ENCODE data around the gene OSBPL5. TPM values are rescaled to one million over a fixed set of nuclear protein-coding genes. Genes with fewer than 3 reads are reported as not detected.
"Not testable (repeated sequence)": the region's sequence is repeated elsewhere in the genome, so short reads cannot be mapped to it uniquely, and the experiment has no call there.

OSBPL5 gene
- total and polyA plus RNA-seq, 5 experiments from 2014 or later, result 4.4 to 18.3 (median 5.5) TPM

- Mint-ChIP-seq H3K27ac (peak overlapping the region in 1 of 10 donors; percentile 40), H3K9me3 (no peaks in the 10 kb centered on the region), H3K27me3 (peaks cover 0 to 4% (median 2%) of the 10 kb centered on the region in 5 donors), H3K4me1 (no peaks in the 10 kb centered on the region), H3K36me3 (no peaks in the 10 kb centered on the region), H3K4me3 (no peak overlapping the region)
- DNase-seq (no peak), ATAC-seq (no peak)
- POLR2A ChIA-PET, result no interaction called here
Observed at GRCh38 chr11:3074912-3075589, 90.1 kb downstream of the OSBPL5 start.

GRCh38 chr11:3073029-3073435 lies 92.1 kb downstream of the OSBPL5 start:
- POLR2A ChIA-PET, result no interaction called here
- Mint-ChIP-seq H3K9me3 (no peaks in the 10 kb centered on the region), H3K36me3 (no peaks in the 10 kb centered on the region), H3K27me3 (peaks cover 0 to 7% (median 0%) of the 10 kb centered on the region in 5 donors), H3K4me1 (no peaks in the 10 kb centered on the region), H3K4me3 (no peak overlapping the region), H3K27ac (no peak overlapping the region)
- DNase-seq (no peak), ATAC-seq (no peak)

- POLR2A ChIA-PET, result no interaction called here
Observed at GRCh38 chr11:3069425-3069824, 95.7 kb downstream of the OSBPL5 start.

GRCh38 chr11:3066308-3066707 lies 98.8 kb downstream of the OSBPL5 start:
- H3K27ac Mint-ChIP-seq, H3K4me1 Mint-ChIP-seq, ATAC-seq, H3K9me3 Mint-ChIP-seq, H3K4me3 Mint-ChIP-seq, POLR2A ChIA-PET, DNase-seq, H3K36me3 Mint-ChIP-seq: not testable (repeated sequence)
- peaks cover 0 to 12% (median 0%) of the 10 kb centered on the region in 5 donors for H3K27me3 Mint-ChIP-seq

More at GRCh38 chr11:3069425-3069824, 95.7 kb downstream of the OSBPL5 start:
- Mint-ChIP-seq H3K27ac (no peak overlapping the region), H3K4me1 (no peaks in the 10 kb centered on the region), H3K4me3 (no peak overlapping the region), H3K9me3 (no peaks in the 10 kb centered on the region), H3K36me3 (no peaks in the 10 kb centered on the region), H3K27me3 (peaks cover 0 to 10% (median 0%) of the 10 kb centered on the region in 5 donors)
- no peak for DNase-seq
- ATAC-seq, result no peak

DNA sequence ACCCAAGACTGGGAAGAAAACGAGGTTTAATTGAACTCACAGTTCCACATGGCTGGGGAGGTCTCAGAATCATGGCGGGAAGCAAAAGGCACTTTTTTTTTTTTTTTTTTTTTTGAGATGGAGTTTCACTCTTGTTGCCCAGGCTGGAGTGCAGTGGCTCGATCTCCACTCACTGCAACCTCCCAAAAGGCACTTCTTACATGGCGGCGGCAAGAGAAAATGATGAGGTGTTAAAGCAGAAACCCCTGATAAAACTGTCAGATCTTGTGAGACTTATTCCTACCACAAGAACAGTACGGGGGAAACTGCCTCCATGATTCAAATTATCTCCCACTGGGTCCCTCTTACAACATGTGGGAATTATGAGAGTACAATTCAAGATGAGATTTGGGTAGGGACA lies 100.4 kb downstream of the OSBPL5 start:
- H3K27ac Mint-ChIP-seq, result peak overlapping the region in 1 of 10 donors; percentile 36
- DNase-seq, H3K4me1 Mint-ChIP-seq, ATAC-seq, H3K36me3 Mint-ChIP-seq, H3K4me3 Mint-ChIP-seq, H3K9me3 Mint-ChIP-seq: not testable (repeated sequence)
- peaks cover 0 to 12% (median 0%) of the 10 kb centered on the region in 5 donors for H3K27me3 Mint-ChIP-seq
- POLR2A ChIA-PET, result interaction anchor here (1.0 kb wide), 1 partner anchor 8 kb away, joined by 3 read pairs; no protein-coding TSS in a partner anchor

GRCh38 chr11:3063876-3064275 lies 101.2 kb downstream of the OSBPL5 start:
- H3K36me3 Mint-ChIP-seq, POLR2A ChIA-PET, DNase-seq, H3K4me3 Mint-ChIP-seq, H3K9me3 Mint-ChIP-seq, ATAC-seq, H3K4me1 Mint-ChIP-seq: not testable (repeated sequence)
- peak overlapping the region in 1 of 10 donors; percentile 48 for H3K27ac Mint-ChIP-seq
- H3K27me3 Mint-ChIP-seq, result peaks cover 0 to 12% (median 0%) of the 10 kb centered on the region in 5 donors

GRCh38 chr11:3063432-3063831 lies 101.7 kb downstream of the OSBPL5 start:
- H3K4me3 Mint-ChIP-seq, result not testable (repeated sequence)

GRCh38 chr11:3060436-3061025 lies 104.6 kb downstream of the OSBPL5 start:
- no peak overlapping the region for H3K27ac Mint-ChIP-seq
- H3K4me3 Mint-ChIP-seq, result no peak overlapping the region
- H3K36me3 Mint-ChIP-seq, result no peaks in the 10 kb centered on the region
- no peak for DNase-seq
- H3K9me3 Mint-ChIP-seq, result no peaks in the 10 kb centered on the region
- POLR2A ChIA-PET, result no interaction called here
- peaks cover 9 to 18% (median 15%) of the 10 kb centered on the region in 4 donors for H3K4me1 Mint-ChIP-seq
- no peak for ATAC-seq
- peaks cover 0 to 8% (median 0%) of the 10 kb centered on the region in 5 donors for H3K27me3 Mint-ChIP-seq

More at GRCh38 chr11:3063432-3063831, 101.7 kb downstream of the OSBPL5 start:
- not testable (repeated sequence) for H3K4me1 Mint-ChIP-seq, H3K9me3 Mint-ChIP-seq, DNase-seq, H3K27ac Mint-ChIP-seq, ATAC-seq, H3K36me3 Mint-ChIP-seq
- POLR2A ChIA-PET, result interaction anchor here (1.4 kb wide), 1 partner anchor 12 kb away, joined by 3 read pairs; no protein-coding TSS in a partner anchor
- peaks cover 0 to 12% (median 0%) of the 10 kb centered on the region in 5 donors for H3K27me3 Mint-ChIP-seq

GRCh38 chr11:3058753-3059664 lies 106.1 kb downstream of the OSBPL5 start:
- no peaks in the 10 kb centered on the region for H3K9me3 Mint-ChIP-seq
- peaks cover 17 to 30% (median 24%) of the 10 kb centered on the region in 4 donors for H3K4me1 Mint-ChIP-seq
- DNase-seq, result no peak
- H3K27me3 Mint-ChIP-seq, result no peaks in the 10 kb centered on the region
- ATAC-seq, result no peak
- peaks cover 0 to 5% (median 3%) of the 10 kb centered on the region in 3 donors for H3K36me3 Mint-ChIP-seq
- no peak overlapping the region for H3K27ac Mint-ChIP-seq
- peak overlapping the region in 9 of 10 donors; percentile 11 to 67 (median 60) for H3K4me3 Mint-ChIP-seq
- POLR2A ChIA-PET, result interaction anchor here (1.0 kb wide), 1 partner anchor 29 kb away, joined by 3 read pairs; no protein-coding TSS in a partner anchor

GRCh38 chr11:3057069-3057963 lies 107.8 kb downstream of the OSBPL5 start, which contains the start of gene CARS1:
Gene CARS1, minus strand, starts transcription at chr11:3057423. Its CDS starts 56 bp downstream, at chr11:3057367.
- H3K27ac Mint-ChIP-seq, result peak within 1 kb of the TSS; percentile 77 to 93 (median 89)
- POLR2A ChIA-PET, result interaction anchor here (0.7 to 2.0 kb wide), 5 partner anchors 51 to 1301 kb away, joined by 3 to 7 read pairs (median 3); partner anchors contain the start of gene NAP1L4
- no peaks in the 10 kb centered on the region for H3K27me3 Mint-ChIP-seq
- peaks cover 0 to 14% (median 5%) of the 10 kb centered on the region in 3 donors for H3K36me3 Mint-ChIP-seq
- ATAC-seq, result peak; percentile 93 to 99
- H3K9me3 Mint-ChIP-seq, result no peaks in the 10 kb centered on the region
- peak; percentile 84 to 94 (median 89) for DNase-seq
- peaks cover 19 to 38% (median 30%) of the 10 kb centered on the region in 4 donors for H3K4me1 Mint-ChIP-seq
- peak within 1 kb of the TSS; percentile 83 to 94 (median 88) for H3K4me3 Mint-ChIP-seq

DNA sequence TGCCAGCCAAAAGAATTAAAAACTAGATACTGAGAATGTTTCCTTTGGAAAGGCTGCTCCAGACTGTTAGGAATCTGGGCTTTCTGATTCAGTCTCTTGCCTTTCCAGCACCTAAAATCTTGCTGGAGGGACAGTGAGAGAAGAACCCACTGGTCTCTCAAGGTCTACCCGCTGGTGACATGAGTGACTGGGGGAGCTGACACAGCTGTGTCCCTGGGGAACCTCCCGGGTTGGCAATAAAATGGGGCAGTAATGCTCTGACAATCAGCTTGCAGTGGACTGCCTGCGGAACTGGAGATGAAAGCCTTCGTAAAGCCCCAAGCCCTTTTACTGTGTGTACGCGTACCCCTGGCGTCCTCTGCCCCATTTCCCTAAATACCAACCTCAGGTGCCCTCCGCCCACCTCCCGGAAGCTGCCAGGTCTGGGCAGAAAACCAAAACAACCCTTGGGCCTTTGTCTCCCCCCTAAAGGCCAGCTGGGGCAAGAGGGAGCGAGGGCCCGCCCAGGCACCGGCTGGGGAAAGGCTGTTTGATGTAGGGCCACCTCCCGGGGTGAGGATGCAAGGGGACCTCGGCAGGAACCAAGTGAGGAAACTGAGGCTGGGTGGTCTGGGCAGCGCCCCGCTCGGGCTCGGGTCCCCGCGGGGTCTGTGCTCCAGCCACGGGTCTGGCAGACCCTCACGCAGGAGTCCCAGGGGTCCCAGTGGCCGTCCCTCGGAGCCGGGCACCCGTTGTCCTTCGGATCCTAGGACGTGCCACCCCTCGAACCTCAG lies 108.6 kb downstream of the OSBPL5 start:
- H3K27ac Mint-ChIP-seq, result peak overlapping the region; percentile 22 to 93 (median 86)
- H3K4me1 Mint-ChIP-seq, result peaks cover 21 to 45% (median 38%) of the 10 kb centered on the region in 4 donors
- POLR2A ChIA-PET, result interaction anchor here (0.7 to 2.0 kb wide), 5 partner anchors 9 to 115 kb away, joined by 3 to 7 read pairs (median 3); partner anchors contain the start of gene NAP1L4
- H3K4me3 Mint-ChIP-seq, result peak overlapping the region; percentile 83 to 94 (median 88)
- DNase-seq (peak in 3 of 10 donors; percentile 15 to 21 (median 18)), ATAC-seq (peak; percentile 7 to 23)
- H3K27me3 Mint-ChIP-seq, result no peaks in the 10 kb centered on the region
- peaks cover 0 to 18% (median 5%) of the 10 kb centered on the region in 3 donors for H3K36me3 Mint-ChIP-seq
- no peaks in the 10 kb centered on the region for H3K9me3 Mint-ChIP-seq

Data from naive thymus-derived CD8-positive, alpha-beta T cell (primary cell).